GM19099 (cell line): ENCODE results near the gene ANKRD65.

Experiments
- POLR2A ChIP-seq: IDR thresholded peaks from 3 replicates; pipeline ENCODE4 v1.6.1; 2011; ENCODE audit warnings: low read depth; ENCODE audit not compliant: insufficient read length; ENCODE audit errors: extremely low read depth

The ANKRD65 gene

GRCh38 chr1:1421907-1422464 is 910 bp upstream of the ANKRD65 start:
- no peak for TF ChIP-seq POLR2A

GRCh38 chr1:1420654-1421141 is 378 bp downstream of the ANKRD65 start:
- TF ChIP-seq POLR2A: no peak

- no peak for TF ChIP-seq POLR2A
These were observed 1.0 kb downstream of the ANKRD65 start for GRCh38 chr1:1419813-1420653.

GRCh38 chr1:1419363-1419812 is 1.7 kb downstream of the ANKRD65 start:
- TF ChIP-seq POLR2A: no peak

GRCh38 chr1:1418464-1419362 is 2.4 kb downstream of the ANKRD65 start:
- TF ChIP-seq POLR2A: no peak

- no peak for TF ChIP-seq POLR2A
These were observed 5.3 kb downstream of the ANKRD65 start for GRCh38 chr1:1415751-1416150.

DNA sequence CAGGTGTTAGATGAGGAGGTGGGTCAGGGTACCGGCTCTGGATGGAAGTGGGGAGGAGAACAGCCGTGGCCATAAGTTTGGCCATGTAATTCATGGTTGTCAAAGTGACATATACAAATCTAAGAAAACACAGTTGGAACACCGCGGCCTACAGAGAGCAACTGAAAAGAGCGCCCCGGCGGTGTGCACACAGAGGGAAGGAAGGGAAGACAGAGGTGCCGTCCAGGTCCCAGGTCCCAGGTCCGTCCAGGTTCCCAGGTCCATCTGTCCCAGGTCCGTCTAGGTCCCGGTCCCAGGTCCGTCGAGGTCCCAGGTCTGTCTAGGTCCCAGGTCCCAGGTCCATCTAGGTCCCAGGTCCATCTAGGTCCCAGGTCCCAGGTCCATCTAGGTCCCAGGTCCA is 9.4 kb downstream of the ANKRD65 start:
- TF ChIP-seq POLR2A: no peak

DNA sequence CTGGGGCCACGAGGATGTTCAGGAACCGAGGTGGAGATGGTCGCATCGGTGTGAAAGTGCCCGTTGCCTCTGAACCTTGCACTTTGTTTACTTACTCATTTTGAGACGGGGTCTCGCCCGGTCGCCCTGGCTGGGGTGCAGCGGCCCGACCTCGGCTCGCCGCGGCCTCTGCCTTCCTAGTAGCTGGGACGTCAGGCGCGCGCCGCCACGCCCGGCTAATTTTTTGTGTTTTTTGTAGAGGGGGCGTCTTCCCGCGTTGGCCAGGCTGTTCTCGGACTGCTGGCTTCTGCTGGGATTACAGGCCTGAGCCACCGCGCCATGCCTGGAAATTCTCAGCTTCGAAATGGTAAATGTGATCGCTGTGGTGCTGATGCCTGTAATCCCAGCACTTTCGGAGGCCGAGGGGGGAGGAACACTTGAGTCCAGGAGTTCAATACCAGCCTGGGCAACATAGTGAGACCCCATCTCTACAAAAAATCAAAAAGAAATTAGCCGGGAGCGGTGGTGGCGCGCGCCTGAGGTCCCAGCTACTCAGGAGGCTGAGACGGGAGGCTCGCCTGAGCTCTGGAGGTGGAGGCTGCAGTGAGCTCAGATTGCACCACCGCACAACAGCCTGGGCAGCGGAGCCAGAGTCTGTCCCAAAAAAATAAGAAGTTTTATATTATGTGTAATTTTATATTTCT is 13.3 kb downstream of the ANKRD65 start:
- TF ChIP-seq POLR2A: no peak

- peak; percentile 94 for TF ChIP-seq POLR2A
These were observed 14.0 kb downstream of the ANKRD65 start, which contains the start of gene MRPL20 for GRCh38 chr1:1406821-1407635. MRPL20 (minus strand) TSS chr1:1407293; CDS start chr1:1407217, 76 bp downstream.

DNA sequence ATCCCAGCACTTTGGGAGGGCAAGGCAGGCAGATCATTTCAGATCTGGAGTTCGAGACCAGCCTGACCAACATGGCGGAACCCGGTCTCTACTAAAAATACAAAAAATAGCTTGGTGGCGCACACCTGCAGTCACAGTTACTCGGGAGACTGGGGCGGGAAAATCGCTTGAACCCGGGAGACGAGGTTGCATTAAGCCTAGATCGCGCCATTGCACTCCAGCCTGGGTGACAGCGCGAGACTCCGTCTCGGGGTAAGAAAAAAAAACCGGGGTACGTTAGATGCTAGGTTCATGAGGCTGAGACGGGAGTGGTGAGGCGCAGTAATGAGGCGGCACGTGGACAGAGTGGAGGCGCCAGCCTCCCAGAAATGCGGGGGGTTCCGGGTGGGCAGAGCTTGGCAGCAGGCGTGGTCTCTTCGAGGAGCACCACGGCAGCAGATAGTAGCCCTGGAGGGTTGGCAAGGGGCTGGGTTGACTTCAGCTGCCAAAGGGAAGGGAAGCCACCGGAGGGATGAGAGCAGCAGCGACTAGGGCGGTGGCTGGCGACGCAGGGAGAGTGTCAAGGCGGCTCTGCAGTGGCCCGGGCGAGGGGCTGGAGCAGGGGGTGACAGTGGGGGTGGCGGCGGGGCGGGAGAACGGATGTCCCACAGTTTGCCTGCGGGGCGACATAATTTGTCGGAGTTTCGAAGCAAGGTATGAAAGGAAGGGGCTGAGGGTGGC is 14.8 kb downstream of the ANKRD65 start:
- TF ChIP-seq POLR2A: no peak

DNA sequence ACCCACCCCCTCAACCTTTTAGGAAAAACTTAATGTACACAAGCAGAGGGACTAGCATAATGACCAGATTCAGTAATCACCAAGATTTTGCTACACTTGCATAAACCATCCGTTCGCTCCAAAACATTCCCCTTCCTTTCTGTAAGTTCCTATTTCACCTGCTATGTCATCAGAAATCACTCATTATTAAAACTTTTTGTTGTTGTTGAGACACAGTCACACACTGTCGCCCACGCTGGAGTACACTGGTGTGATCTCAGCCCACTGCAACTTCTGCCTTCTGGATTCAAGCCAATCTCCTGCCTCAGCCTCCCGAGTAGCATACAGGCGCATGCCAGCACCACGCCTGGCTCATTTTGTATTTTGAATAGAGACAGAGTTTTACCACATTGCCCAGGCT is 17.4 kb downstream of the ANKRD65 start:
- TF ChIP-seq POLR2A: peak; percentile 29

DNA sequence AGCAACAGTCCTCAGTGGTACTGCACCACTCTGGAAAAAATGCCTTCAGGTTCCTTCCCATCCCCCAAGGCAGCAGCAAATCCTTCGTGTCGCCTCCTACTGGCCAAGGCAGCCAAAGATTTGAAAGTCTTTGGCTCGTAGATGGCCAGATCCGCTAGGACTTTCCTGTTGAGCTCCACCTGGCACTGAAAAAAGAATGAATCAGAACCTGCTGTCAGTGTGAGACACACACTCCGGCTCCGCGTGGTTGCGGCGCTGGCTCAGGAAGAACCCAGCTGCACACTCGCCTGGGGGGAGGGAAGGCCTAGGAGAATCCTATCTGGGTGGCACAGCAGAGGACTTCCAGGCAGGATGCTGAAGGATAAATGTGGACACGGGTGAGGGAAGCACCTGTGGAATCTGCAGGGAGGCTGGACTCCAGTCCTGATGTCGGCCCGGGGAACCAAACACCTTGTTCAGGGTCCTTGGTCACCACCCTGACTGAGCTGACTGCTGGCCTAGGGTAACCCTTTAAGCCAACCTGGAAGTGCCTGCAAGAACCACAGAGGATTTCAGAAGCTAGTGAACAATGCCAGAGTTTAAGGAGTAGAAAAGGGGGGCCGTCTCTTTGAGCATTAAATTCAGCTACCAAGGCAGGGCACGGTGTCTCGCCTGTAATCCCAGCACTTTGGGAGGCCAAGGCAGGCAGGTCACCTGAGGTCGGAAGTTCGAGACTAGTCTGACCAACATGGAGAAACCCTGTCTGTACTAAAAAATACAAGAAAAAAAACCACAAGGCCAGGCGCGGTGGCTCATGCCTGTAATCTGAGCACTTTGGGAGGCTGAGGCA is 18.8 kb downstream of the ANKRD65 start:
- peak; percentile 9 for TF ChIP-seq POLR2A
